GM21390 (cell line): ENCODE results near the gene ATP11C.
"Not testable (repeated sequence)": the region's sequence is repeated elsewhere in the genome, so short reads cannot be mapped to it uniquely, and the experiment has no call there.

ENCODE experiments used
- ATAC-seq: cut with Tn5 transposase; IDR thresholded peaks from one replicate; pipeline ENCODE4 v1.9.1; 2021; ENCODE audit not compliant: unreplicated experiment

Gene ATP11C

DNA sequence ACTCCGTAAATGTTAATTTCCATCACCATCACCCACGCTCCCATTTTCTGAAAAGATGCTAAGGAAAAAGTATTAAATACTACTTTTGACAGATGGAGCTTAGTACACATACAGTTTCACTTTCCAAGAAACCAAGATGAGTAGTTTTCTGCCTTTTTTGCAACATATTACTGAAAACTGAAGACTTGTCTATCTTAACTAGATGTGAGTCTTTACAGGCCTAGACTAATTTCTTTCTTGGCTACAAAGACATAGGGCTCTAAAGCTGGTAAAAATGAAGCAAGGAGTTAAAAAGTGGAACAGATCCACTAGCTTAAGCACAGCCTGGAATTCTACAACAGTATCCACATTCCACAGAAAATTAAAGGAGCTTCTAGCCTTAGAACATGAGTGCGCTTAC is 68.2 kb downstream of the ATP11C start:
- no peak for ATAC-seq

DNA sequence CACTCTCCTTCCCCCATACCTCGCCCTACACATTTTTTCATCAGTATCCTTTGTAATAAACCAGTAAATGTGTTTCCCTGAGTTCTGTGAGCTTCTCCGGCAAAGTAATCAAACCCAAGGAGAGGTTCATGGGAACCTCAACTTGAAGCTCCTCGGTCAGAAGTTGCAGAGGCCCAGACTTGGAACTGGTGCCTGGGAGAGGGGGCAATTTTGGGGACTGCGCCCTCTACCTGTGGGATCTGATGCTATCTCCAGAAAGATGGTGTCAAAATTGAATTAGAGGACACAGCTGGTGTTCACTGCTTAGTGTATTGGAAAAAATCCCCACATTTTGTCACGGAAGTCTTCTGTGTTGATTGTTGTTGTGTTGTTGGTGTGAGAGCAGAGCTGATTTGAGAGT is 70.6 kb downstream of the ATP11C start:
- no peak for ATAC-seq

DNA sequence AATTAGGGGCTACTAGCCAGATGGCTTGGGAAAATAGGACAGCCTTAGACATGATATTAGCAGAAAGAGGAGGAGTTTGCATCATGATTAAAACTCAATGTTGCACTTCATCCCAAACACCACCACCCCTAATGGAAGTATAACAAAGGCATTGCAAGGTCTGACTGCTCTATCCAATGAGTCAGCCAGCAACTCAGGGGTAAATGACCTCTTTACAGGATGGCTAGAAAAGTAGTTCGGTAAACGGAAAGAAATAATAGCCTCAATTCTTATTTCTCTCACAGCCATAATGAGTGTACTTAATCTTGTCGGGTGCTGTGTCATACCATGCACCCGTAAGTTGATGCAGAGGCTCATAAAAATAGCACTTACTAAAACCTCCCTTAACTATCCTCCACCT is 76.0 kb downstream of the ATP11C start:
- ATAC-seq, result not testable (repeated sequence)

DNA sequence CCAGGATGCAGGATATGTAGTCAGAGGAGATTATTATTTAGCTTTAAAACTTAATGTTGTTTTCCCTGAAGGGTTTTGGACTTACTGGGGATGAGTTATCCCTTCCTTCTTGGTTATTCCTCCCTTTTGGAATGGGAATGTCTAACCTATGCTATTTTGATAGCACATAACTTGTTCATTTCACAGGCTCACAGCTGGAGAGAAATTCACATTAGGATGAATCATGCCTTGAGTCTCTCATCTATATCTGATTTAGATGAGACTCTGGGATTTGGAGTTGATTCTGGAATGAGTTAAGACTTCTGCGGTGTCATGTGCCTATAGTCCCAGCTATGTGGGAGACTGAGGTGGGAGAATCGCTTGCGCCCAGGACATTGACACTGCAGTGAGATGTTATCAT is 81.1 kb downstream of the ATP11C start:
- ATAC-seq, result no peak

DNA sequence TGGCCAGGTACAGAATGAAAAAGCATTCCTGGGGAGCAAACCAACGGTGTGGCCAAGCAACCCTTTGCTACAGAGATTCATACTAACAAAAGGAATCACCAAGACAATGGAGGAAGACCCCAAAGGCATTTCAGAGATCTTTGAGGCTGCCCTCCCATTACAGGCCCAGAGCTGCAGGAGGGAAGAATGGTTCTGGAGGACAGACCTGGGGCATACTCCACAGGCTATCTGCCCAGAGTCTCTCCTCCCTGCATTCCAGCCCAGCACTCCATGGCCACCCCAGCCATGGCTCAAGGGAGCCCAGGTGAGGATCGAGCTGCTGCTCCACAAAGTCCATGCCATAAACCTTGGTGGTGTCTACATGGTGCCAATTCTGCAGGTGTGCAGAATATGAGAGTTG is 81.9 kb downstream of the ATP11C start:
- no peak for ATAC-seq

DNA sequence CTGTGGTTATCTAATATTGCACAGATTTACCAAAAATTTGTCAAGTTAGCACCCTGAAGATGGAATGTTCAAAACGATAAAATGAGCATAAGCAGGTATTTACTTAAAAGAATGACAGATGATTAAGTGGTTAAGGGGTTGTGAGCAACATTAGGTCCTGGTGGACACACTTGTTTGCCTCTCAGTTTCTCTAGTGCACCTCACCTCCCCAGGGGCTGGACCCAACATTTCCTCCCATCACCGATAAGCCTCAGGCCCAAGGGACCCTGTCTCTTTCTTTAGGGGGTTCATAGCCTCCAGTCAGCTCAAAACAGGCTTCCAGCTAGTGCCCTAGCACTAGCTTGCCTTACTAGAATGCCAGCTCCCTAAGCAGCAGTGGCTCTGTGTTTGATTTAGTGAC is 88.0 kb downstream of the ATP11C start:
- ATAC-seq, result peak; percentile 67

DNA sequence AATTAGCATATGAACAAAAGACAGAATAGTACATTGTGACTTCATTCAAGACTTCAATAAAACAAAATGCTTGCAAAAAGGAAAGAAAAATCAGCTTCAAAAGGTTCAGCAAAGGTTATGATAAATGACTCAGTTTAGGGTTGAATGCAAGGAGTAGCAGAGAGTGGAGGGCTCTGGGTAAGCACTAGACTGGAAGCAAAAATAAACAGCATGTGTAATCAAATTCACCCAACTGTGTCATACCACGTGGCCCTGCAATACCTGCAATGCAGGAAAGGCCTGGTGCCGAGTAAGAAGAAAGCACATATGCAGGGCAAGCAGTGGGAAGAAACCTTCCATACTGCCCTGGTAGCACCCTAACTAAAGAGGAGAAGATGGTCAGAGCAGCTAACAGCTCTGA is 88.7 kb downstream of the ATP11C start:
- ATAC-seq, result peak; percentile 65

DNA sequence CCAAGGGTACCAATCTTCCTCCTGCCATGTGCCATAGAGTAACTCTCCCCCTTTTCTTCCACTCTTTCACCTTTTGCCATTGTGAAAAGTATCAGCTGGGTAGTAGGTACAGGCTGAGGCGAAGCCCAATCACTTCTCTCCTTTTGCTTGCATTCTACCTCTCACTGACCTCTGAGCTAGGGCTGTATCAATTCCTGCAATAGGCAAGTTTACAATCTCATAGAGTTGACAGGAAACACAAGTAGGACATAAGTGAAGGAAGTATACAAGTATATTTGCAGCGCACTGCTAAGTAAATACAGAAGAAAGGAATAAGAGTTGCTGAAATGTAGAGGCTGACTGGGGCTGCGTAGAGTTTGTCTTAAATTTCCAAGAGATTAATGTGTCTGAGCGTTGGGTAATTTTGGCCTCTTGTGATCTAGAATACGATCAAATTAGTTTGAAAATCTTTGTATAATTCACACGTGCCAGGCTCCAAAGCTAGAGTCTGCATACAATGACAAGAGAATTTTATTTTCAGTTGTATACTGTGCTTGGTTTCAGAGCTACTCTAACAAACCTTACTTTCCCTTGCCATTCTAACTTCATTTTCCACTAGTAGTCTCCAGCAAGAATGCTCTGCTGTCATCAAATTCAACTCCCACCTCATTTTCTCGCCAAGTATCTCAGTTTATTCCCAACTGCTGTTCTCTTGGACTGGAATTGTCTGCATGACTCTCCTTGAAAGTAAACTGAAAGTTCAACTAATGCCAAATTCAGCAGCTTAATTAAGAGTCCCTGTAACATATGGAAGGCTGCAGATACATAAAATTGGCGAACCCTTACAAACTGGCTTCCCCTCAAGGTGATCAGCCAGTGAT is 90.3 kb downstream of the ATP11C start:
- no peak for ATAC-seq

DNA sequence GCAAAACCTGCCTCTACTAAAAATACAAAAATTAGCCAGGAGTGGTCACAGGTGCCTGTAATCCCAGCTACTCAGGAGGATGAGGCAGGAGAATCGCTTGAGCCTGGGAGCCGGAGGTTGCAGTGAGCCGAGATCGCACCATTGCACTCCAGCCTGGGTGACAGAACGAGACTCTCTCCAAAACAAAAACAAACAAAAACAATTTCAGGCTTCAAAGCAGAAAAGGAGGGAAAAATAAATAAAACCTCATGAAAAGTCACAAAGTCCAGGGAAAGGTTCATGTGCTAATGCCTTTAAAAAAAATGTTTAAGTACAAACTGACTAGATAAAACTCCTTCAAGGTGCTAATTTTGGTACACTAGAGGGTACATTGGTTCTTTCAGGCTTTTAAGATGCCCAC is 96.5 kb downstream of the ATP11C start:
- not testable (repeated sequence) for ATAC-seq

DNA sequence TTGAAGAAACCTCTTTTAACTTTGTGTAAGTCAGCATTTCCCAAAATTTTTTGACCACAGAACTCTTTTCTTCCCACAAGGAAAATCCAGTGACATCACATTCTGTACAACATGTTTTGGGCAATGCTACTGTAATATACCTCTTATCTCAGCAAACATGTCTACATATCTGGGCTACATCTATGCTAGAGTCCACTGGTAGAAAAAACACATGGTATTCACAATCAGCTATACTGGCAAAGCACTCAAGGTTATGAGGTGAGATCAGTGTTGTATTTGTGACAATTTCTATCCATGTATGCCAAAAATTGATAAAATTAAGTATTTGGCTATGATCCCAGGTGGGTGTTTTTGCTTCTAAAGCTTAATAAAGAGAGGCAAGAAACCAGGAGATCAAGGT is 98.0 kb downstream of the ATP11C start:
- no peak for ATAC-seq

DNA sequence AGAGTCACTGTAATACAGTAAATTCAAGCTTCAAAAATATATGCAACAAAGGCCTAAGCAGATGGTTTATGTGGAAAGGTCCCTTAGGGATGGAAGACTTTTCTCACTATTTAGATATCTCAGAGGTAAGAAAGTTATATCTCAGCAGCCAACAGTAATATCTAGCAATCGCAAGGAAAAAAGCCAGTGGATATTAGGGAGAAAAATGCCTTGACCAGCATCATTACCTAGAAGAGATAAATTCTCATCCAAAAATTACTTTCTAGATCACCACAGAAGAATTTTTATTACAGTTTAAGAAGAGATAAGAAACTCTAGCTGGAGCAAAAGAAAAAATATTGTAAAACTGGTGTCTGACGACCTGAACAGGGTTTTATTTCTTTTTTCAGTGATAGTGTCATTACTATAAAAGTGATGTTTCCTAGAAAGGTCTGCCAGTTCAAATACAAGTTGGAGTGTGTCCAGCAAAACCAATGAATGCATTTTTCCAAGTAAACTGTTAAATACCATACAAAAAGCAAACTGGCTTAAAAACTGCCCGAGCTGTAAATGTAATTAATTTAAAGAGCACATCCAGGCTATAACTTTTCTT is 100.0 kb downstream of the ATP11C start:
- ATAC-seq, result no peak

DNA sequence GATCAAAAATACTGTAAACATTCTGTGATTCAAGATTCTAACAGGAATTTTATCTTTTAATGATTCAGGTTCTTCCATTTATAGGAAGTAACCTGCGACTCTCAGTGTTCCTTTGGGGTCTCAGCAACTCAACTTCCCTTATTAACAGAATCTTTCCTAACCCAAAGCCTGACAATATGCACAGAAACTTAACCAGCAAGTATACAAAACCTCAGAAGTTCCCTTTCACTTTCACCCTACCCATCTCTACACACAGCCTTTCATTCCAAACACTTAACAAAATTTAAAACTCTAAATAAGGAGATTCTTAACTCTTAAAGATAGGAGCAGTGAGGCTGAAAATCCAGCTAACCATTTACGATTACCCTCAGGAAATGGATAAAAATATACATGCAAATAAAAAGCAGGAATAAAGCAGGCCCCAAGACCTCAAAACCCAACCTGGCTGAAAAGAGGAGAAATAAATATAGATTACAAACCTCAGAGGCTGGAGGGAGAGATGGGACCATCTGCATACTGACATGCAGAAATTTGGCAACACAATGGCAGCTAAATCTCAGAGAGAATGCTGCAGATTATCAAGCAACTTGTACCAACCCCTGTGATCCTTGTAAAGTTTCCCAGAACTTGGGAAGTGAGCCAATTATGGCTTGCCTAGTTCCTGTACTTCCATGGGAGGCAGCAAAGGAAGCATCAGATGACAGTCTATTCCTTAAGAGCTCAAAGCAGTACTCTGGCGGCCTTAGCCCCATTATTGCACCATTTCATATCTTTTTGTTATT is 101.0 kb downstream of the ATP11C start:
- ATAC-seq, result peak; percentile 90

DNA sequence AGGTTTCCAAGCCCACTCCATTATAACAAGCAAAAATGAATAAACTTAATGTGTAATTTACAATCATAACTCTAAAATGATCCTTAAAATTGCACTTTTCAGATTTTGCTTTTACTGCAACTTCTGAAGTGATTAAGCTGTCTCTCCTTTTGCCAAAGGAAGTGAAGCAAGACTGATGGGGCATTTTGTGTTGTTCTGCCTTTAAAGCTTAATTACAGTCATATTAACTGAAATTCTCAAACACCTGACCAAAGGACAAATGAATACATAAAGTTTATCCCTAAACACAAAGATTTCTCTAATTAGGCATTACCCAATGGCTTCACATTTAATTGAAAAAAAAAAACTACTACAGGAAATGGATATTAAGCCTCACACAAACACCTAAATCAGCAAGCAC is 101.8 kb downstream of the ATP11C start:
- no peak for ATAC-seq

DNA sequence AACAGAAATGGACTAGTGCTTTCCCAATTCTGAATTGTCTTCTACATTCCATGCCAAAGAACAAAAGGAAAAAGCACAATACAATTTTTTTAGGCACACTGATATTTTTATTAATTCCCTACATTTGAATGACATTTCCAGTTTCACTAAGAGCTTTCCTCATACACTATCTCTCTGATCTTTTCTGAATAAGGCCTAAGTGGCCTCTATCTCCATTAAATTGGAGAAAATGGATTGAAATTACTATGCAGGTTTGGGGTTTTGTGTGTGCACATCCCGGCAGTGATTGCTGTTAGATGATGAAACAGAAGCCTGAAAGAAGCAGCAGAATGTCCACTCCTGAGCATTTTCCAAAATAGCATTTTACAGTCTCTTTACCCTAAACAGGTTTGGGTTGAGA is 104.0 kb downstream of the ATP11C start:
- ATAC-seq, result no peak

DNA sequence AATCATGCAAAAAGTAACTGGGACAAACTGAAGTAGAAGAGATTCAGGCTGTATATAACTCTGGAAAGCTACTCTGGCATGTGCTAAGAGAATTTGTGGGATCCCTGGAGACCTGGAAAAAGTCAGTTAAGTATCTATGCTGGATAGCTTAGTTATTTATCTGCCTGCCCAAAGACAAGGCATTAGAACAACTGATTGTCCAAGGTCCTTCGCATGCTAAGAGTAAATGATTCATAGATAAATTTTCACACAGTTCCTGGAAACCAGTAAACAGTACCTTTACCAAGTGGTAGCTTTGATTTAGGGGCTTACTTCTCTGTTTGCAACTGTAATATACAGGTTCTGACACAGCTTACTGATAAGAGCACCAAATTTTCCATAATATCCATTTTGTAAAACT is 104.8 kb downstream of the ATP11C start:
- ATAC-seq, result no peak

DNA sequence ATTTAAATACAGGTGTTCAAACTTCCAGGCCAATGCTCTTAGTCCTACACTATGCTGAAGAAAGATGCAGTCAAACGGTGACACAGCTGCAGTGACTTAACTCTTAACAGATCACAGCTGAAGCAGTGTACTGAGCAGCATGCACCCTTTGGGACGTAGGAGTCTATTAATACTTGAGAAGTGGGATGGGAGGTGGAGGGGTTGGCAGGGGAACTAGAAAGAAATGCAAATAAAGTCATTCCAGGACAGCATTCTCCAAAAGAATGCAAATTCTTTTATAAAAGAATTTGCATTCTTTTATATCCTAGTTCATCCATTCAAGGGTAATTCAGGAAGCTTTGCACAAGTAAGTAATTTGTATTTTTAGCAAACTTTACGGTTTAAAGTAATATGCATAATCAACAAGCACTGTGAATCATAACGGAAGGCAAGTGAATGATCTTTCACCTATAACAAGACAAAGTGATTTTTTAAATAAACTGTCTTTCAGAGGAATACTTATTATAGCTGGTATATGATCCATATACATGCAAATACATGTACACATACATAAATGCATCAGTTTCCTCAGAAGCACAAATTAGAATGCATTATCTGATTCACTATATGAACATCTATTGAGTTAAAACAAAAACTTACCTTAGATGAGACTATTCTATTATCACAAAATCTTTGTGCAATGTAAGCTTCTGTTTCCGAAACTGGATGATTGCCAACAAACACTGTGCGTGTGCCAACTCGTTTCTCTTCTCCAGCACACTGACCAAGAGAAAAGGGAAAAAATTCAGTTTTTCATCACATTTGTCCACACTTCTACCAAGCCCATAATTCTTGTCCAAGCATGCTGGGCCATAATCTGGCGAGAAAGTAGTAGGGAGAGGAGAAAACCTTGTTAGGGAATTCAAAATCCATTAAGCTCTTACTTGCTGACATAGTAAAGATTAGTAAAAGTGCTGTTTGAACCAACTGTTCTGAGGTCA is 106.5 kb downstream of the ATP11C start:
- ATAC-seq, result no peak

DNA sequence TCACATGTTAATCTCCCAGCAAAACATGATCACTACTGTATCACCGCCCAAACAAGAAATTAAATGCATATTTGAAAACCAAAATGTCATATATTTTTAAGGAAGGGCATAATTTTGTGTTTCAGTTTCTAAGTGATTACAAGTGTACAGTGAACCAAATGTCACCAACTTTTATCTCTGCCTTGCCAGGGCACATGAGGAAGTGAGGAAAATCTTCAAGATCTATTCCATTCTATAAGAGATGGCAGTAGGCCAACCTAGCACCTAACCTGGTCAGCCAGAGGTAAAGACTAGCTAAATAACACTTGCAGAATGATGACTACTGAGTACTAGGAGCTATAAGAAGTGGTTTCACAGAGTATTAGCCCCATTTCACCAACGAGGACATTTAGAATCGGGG is 107.2 kb downstream of the ATP11C start:
- no peak for ATAC-seq

DNA sequence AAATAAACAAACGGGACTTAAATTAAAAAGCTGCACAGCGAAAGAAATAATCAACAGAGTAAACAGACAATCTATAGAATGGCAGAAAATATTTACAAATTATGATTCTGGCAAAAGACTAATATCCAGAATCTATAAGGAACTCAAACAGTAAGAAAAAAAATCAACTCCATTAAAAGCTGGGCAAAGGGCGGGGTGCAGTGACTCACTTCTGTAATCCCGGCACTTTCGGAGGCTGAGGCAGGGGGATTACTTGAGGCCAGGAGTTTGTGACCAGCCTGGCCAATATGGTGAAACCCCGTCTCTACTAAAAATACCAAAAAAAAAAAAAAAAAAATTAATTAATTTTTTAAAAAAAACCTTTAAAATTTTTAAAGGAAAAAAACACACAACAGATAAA is 109.0 kb downstream of the ATP11C start:
- ATAC-seq, result no peak

DNA sequence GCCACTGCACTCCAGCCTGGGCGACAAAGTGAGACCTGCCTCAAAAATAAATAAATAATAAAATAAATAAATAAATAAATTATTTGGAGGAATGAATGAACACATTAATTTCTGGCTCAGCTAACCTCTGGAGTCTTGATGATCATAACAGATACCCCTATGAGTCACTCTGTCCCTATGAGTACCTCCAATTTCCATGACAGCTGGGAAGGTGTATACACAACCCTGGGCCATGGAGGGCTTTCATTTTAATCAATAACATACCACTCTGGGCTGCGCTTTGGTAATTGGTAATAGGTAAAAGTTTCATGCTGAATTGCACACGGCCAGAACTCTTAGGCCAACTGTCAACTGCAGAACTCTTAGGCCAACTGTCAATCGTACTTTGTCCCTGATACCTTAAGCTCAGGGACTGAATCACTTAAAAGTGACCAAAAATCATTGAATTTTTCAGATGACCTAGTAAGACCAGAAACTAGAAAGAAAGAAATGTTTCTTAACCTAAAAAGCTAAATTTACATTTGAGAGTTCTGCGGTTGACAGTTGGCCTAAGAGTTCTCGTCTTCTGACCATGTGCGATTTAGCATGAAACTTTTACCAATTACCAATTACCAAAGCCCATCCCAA is 112.4 kb downstream of the ATP11C start:
- ATAC-seq, result no peak

DNA sequence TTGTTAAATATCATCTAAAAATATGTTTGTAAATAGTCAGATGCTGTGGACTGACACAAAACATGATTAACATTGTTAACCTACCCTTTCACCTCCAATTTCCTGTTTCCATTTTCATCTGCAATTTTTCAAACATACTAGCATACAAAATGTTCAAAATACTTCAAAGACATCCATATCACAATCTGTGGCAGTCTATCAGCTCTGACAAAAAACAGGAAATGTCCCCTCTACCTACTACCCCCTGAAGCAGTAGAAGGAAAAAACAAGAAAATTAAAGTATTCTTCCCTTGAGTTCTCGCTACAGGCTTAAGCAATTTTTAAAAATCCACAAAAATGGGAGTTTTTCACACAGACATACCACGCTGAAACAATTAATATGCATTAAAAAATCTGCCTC is 116.6 kb downstream of the ATP11C start:
- no peak for ATAC-seq
